Ascending aorta (tissue), 2 donors: ENCODE results near the gene CADM1. TPM values are rescaled to one million over a fixed set of nuclear protein-coding genes. Genes with fewer than 3 reads are reported as not detected.

Experiments
- DNase-seq, 2 donors: peaks; one replicate each; pipeline ENCODE4 v3.0.0-alpha.2; 2019; ENCODE audit warnings: low spot score in 2 of 2
- H3K27ac ChIP-seq, 2 donors: fragments of 200-600 bp; sonication (generic); one replicate each; pipeline ENCODE4 v1.5.1; 2016 to 2017; ENCODE audit warnings: mild to moderate bottlenecking in 1 of 2
- H3K27me3 ChIP-seq: fragments of 200-600 bp; sonication (generic); one replicate; pipeline ENCODE4 v1.5.1; 2017
- H3K36me3 ChIP-seq, 2 donors: fragments of 200-600 bp; sonication (generic); one replicate each; pipeline ENCODE4 v1.5.1; 2016
- H3K4me1 ChIP-seq, 2 donors: fragments of 200-600 bp; sonication (generic); one replicate each; pipeline ENCODE4 v1.5.1; 2016 to 2017; ENCODE audit warnings: mild to moderate bottlenecking in 1 of 2
- H3K4me3 ChIP-seq, 2 donors: fragments of 200-600 bp; sonication (generic); one replicate each; pipeline ENCODE4 v1.5.1; 2016 to 2017; ENCODE audit warnings: mild to moderate bottlenecking in 1 of 2
- H3K9me3 ChIP-seq, 2 donors: fragments of 200-600 bp; sonication (generic); one replicate each; pipeline ENCODE4 v1.5.1; 2016
- intact Hi-C: fragments of 100-400 bp; cut with DNase I; formaldehyde crosslinking; loops from one replicate; pipeline ENCODE4 v1.15.1; 2023
- total RNA-seq: library from RNA; depleted of rRNA; stranded (reverse); fragments of >200 nt; gene quantifications from one replicate; pipeline ENCODE4 v1.1.0, GENCODE V29; 2016
- TF ChIP-seq, protein P1 (sequence below), 3 experiments: fragments of 200-600 bp in 2 of 3; fragments of 450-650 bp in 1 of 3; sonication (generic) in 2 of 3; IDR thresholded peaks; one replicate each; pipeline ENCODE4 v1.5.1; 2016 to 2019; ENCODE audit warnings: antibody characterized with exemption in 3 of 3, mild to moderate bottlenecking in 1 of 3, moderate library complexity in 1 of 3

CADM1 gene
- total RNA-seq, 1 donor from 2014 or later = 2.4 TPM

DNA sequence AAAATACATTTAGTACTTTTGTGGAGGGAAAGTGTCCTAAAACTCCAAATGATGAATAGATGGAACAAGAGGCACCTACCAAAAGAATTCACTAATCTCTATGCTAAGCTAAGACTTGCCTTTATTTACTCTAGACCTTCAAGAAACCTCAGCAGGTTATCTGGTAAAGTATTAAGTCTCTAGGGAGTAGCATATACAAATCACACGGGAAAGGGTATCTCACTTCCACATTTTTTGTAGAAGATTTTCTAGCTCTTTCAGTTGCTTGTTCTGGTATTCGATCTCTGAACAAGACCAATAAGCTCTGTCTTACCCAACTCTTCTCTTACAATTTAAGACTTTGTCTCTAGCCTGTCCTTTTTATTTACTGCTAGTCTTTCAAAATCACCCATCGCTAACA, 18.1 kb upstream of the CADM1 start:
- H3K9me3 ChIP-seq = no peaks in the 10 kb centered on the region
- no peak overlapping the region for H3K4me3 ChIP-seq
- no peaks in the 10 kb centered on the region for H3K4me1 ChIP-seq
- no peak overlapping the region for H3K27ac ChIP-seq
- H3K36me3 ChIP-seq = no peaks in the 10 kb centered on the region
- H3K27me3 ChIP-seq = no peaks in the 10 kb centered on the region
- TF ChIP-seq, protein P1, sequence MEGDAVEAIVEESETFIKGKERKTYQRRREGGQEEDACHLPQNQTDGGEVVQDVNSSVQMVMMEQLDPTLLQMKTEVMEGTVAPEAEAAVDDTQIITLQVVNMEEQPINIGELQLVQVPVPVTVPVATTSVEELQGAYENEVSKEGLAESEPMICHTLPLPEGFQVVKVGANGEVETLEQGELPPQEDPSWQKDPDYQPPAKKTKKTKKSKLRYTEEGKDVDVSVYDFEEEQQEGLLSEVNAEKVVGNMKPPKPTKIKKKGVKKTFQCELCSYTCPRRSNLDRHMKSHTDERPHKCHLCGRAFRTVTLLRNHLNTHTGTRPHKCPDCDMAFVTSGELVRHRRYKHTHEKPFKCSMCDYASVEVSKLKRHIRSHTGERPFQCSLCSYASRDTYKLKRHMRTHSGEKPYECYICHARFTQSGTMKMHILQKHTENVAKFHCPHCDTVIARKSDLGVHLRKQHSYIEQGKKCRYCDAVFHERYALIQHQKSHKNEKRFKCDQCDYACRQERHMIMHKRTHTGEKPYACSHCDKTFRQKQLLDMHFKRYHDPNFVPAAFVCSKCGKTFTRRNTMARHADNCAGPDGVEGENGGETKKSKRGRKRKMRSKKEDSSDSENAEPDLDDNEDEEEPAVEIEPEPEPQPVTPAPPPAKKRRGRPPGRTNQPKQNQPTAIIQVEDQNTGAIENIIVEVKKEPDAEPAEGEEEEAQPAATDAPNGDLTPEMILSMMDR (IDR thresholded peaks at IDR 0.05) = no peak
- no peak for DNase-seq
- intact Hi-C loops = no loop called here

DNA sequence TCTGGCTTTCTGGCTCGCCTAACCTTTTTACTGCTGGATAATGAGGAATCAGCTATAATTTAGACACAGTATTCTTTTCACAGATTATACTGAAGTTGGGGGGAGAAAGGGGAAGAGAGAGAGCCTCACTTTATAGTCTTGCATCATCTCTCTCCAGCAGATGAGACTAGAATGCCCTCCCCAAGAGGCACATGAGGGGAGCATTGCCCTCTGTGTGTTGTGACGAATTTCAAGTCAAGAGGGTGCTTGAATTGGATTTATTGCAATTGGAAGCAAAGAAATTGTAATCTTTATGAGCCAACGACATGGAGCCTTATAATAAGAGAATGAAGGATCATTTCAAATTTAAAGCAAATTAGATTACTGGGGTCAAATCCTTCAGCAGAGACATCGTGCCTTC, 17.6 kb upstream of the CADM1 start:
- Histone ChIP-seq H3K4me1 (no peaks in the 10 kb centered on the region), H3K4me3 (no peak overlapping the region), H3K27ac (no peak overlapping the region), H3K36me3 (no peaks in the 10 kb centered on the region), H3K9me3 (no peaks in the 10 kb centered on the region), H3K27me3 (no peaks in the 10 kb centered on the region)
- no peak for DNase-seq
- TF ChIP-seq, protein P1 (IDR thresholded peaks at IDR 0.05) = no peak
- intact Hi-C loops = no loop called here

DNA sequence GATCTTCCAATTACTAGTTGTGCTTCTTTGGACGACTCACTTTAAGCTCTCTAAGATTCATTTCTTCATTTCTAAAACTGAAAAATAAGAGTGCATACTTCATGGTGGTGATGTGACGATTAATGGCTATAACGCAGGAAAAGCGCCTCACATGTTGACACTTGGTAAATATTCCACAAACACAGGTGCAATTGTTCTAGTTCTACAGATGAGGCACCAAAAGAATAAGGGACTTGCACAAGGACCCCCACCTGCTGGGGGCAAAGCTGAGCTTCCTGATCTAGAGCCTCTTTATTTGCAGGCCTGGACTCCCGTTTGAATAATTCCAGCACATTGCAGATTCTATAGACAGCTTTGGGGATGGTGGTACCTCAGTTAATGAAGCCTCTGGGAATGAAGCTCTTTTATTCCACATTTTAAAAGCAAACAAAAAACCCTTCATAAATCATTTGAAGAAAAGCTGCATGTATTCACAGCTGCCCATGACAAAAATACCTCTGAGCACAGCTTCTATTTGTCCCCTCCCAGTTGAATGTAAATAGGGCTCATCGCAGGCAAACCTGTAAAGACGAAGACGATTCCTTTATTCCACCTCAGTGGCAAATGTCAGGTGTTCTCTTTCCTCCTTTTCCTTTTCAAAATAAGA, 14.9 kb upstream of the CADM1 start:
- Histone ChIP-seq H3K4me1 (no peaks in the 10 kb centered on the region), H3K4me3 (no peak overlapping the region), H3K36me3 (no peaks in the 10 kb centered on the region), H3K27ac (no peak overlapping the region), H3K27me3 (no peaks in the 10 kb centered on the region), H3K9me3 (no peaks in the 10 kb centered on the region)
- intact Hi-C loops = no loop called here
- DNase-seq = no peak
- TF ChIP-seq, protein P1 (IDR thresholded peaks at IDR 0.05) = no peak

DNA sequence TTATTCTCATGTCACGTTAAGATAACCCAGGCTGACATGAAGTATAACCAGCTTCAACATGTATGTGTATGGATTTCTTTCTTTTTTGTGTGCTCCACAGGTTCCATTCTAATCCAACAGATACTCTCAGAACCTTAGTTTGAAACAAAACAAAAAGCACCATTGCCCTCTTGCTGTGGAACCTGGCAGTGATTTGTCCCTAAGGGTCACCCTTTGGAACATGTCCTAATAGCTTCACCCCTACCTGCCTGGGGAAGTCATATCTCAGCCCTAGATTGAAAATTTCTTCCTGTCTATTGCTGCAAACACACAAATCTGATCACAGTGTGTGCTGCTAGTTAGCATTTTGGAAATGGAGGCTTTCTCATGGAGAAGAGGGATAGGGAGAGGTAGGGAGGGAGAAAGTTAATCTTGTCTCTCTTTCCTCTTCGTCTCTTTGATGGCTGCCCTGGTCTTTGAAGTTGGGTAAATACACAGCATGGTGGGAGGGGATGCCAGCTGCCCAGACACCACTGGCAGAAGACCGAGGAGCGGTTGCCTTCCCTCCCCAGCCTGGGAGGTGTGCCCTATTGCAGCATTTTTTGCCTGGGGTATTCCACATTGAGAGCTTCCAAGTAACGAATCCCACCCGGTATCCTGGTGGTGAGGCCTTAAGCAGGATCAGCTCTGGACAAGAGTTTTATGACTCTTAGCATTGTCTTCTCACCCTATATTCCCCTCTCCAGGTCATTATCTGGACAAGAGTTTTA, 11.6 kb upstream of the CADM1 start:
- H3K27ac ChIP-seq = no peak overlapping the region
- TF ChIP-seq, protein P1 (IDR thresholded peaks at IDR 0.05) = no peak
- no peaks in the 10 kb centered on the region for H3K4me1 ChIP-seq
- H3K9me3 ChIP-seq = no peaks in the 10 kb centered on the region
- H3K27me3 ChIP-seq = no peaks in the 10 kb centered on the region
- no peaks in the 10 kb centered on the region for H3K36me3 ChIP-seq
- no peak for DNase-seq
- H3K4me3 ChIP-seq = no peak overlapping the region
- intact Hi-C loops = no loop called here

DNA sequence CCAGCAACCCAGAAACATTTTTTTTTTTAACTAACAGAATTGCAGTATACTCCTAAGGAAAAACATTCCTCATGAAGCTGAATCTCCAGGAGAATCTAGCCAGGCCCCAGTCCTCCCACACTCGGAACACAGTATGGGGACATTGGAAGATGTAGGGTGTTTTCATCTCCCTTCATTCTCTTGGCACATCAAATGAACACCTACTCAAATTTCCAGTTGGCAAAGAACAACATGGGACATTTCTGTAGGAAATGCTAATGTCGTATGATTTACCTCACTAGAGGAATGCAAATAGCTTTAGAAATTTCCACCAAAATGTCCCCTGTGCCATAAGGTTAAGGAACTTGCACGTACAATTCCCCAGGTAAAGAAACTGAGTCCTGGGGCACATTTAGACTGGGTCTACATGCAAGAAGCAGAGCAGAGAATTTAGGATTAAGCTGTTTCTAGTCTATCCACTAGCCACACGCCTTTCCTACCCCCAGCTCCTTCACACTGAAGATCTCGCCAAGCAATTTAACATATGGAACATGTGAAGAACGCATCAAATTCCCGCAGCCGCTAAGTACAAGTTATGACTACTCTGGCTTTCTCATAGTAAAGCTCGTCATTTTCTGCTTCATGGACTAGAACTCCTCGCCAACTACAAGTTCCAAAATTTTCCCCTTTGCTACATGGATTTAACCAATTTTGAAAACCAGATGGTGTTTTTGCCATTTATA, 2.9 kb upstream of the CADM1 start:
- peaks cover 10 to 15% of the 10 kb centered on the region in 2 donors for H3K4me1 ChIP-seq
- TF ChIP-seq, protein P1 (IDR thresholded peaks at IDR 0.05) = no peak
- no peaks in the 10 kb centered on the region for H3K9me3 ChIP-seq
- DNase-seq = no peak
- no peak overlapping the region for H3K27ac ChIP-seq
- no peaks in the 10 kb centered on the region for H3K36me3 ChIP-seq
- intact Hi-C loops = loop anchor here (10.0 kb wide), 2 partner anchors 172 to 1632 kb away; partner anchors contain the start of gene USP28
- H3K4me3 ChIP-seq = no peak overlapping the region
- no peaks in the 10 kb centered on the region for H3K27me3 ChIP-seq
